Epithelial cell of proximal tubule (primary cell): ENCODE results near the gene TFF2. TPM values are rescaled to one million over a fixed set of nuclear protein-coding genes. Genes with fewer than 3 reads are reported as not detected.

Source experiments
- DNase-seq: peaks from one replicate; pipeline ENCODE4 v3.0.0-alpha.2; 2011; ENCODE audit warnings: low read depth
- H3K4me3 ChIP-seq: 2 replicates; pipeline ENCODE4 v1.5.1; 2011; ENCODE audit warnings: low read depth, mild to moderate bottlenecking, low read length
- CTCF ChIP-seq: conservative IDR thresholded peaks from 2 replicates; pipeline ENCODE4 v1.5.1; 2012; ENCODE audit warnings: low read depth, mild to moderate bottlenecking, low read length
- total RNA-seq: library from RNA; depleted of rRNA; stranded (reverse); fragments of >200 nt; gene quantifications from 2 replicates; pipeline ENCODE4 v1.2.3, GENCODE V29; 2015

The TFF2 gene
- total RNA-seq, 1 donor from 2014 or later = not detected

DNA sequence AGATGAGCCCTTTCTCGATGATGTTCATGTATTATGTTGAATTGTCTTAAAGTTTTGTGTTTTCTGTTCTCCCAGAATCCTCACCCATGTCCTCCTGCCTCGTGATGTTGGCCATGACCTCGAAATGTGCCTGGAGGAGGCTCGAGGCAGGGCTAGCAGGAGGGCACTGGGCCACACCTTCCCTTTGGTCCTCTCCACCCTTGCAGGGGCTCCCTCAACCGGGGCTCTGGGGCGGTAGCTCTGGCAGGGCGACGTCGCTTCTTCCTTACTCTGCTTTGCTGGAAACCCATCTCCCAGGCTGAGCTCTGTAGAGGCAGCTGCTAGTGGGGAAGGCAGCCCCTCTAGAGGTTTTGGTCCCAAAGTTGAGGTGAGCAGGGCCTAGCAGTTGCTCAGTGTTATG, 49.8 kb downstream of the TFF2 start:
- H3K4me3 ChIP-seq = no peak overlapping the region
- TF ChIP-seq CTCF = no peak
- no peak for DNase-seq

- no peak for DNase-seq
- TF ChIP-seq CTCF = no peak
- H3K4me3 ChIP-seq = no peak overlapping the region
Observed at GRCh38 chr21:42300045-42300583, 50.7 kb downstream of the TFF2 start.

- no peak for DNase-seq
- H3K4me3 ChIP-seq = no peak overlapping the region
- TF ChIP-seq CTCF = no peak
Observed at GRCh38 chr21:42299324-42300044, 51.3 kb downstream of the TFF2 start.

- no peak for TF ChIP-seq CTCF
- DNase-seq = no peak
- H3K4me3 ChIP-seq = no peak overlapping the region
Observed at GRCh38 chr21:42298657-42299056, 52.1 kb downstream of the TFF2 start.

DNA sequence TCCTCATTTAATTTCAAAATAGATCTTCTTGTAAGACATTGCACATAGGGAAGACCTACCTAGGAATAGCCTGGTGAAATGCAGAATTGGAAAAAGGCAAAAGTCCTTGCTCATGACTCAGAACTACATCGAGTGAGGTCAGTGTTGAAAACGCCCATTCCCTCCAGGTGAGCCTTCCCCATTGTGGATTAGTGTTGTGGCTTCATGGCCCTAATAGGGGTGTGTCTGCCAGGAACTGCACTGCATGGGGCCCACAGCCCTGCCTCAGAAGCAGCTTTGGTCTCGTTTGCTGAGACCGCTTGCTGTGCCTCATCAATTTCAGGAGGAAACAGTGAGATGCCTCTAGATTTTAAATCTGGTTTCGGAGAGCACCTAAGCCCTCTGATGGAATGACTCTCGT, 52.6 kb downstream of the TFF2 start:
- H3K4me3 ChIP-seq = no peak overlapping the region
- DNase-seq = no peak
- no peak for TF ChIP-seq CTCF

- H3K4me3 ChIP-seq = no peak overlapping the region
- DNase-seq = no peak
- TF ChIP-seq CTCF = no peak
Observed at GRCh38 chr21:42297377-42297776, 53.4 kb downstream of the TFF2 start.

DNA sequence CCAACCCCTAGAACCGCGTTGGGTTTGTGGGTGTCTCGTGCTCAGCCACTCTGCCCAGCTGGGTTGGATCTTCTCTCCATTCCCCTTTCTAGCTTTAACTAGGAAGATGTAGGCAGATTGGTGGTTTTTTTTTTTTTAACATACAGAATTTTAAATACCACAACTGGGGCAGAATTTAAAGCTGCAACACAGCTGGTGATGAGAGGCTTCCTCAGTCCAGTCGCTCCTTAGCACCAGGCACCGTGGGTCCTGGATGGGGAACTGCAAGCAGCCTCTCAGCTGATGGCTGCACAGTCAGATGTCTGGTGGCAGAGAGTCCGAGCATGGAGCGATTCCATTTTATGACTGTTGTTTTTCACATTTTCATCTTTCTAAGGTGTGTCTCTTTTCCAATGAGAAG, 54.3 kb downstream of the TFF2 start:
- no peak overlapping the region for H3K4me3 ChIP-seq
- no peak for TF ChIP-seq CTCF
- no peak for DNase-seq
